CD4-positive, alpha-beta T cell treated with Interleukin-4 for 4 hours (primary cell): ENCODE data around the gene IGLL1.
"Not testable (repeated sequence)": the region's sequence is repeated elsewhere in the genome, so short reads cannot be mapped to it uniquely, and the experiment has no call there.

Experiments used
- DNase-seq: peaks from one replicate; pipeline ENCODE4 v3.0.0-alpha.2; 2020

Gene IGLL1

DNA sequence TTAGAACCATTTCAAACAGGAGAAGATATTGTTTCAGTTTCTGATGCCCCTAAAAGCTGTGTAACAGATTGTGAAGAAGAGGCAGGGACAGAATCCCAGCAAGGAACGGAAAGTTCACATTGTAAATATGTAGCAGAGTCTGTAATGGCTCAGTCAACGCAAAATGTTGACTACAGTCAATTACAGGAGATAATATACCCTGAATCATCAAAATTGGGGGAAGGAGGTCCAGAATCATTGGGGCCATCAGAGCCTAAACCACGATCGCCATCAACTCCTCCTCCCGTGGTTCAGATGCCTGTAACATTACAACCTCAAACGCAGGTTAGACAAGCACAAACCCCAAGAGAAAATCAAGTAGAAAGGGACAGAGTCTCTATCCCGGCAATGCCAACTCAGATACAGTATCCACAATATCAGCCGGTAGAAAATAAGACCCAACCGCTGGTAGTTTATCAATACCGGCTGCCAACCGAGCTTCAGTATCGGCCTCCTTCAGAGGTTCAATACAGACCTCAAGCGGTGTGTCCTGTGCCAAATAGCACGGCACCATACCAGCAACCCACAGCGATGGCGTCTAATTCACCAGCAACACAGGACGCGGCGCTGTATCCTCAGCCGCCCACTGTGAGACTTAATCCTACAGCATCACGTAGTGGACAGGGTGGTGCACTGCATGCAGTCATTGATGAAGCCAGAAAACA lies 40.8 kb downstream of the IGLL1 start:
- peak; percentile 79 for DNase-seq

- DNase-seq: not testable (repeated sequence)
Observed at GRCh38 chr22:23538696-23539030, 41.4 kb downstream of the IGLL1 start.

GRCh38 chr22:23537830-23538695 lies 42.0 kb downstream of the IGLL1 start:
- not testable (repeated sequence) for DNase-seq

- DNase-seq: no peak
Observed at GRCh38 chr22:23537416-23537815, 42.7 kb downstream of the IGLL1 start.

GRCh38 chr22:23536821-23537345 lies 43.2 kb downstream of the IGLL1 start:
- DNase-seq: no peak

- not testable (repeated sequence) for DNase-seq
Observed at GRCh38 chr22:23535790-23536661, 44.1 kb downstream of the IGLL1 start.

DNA sequence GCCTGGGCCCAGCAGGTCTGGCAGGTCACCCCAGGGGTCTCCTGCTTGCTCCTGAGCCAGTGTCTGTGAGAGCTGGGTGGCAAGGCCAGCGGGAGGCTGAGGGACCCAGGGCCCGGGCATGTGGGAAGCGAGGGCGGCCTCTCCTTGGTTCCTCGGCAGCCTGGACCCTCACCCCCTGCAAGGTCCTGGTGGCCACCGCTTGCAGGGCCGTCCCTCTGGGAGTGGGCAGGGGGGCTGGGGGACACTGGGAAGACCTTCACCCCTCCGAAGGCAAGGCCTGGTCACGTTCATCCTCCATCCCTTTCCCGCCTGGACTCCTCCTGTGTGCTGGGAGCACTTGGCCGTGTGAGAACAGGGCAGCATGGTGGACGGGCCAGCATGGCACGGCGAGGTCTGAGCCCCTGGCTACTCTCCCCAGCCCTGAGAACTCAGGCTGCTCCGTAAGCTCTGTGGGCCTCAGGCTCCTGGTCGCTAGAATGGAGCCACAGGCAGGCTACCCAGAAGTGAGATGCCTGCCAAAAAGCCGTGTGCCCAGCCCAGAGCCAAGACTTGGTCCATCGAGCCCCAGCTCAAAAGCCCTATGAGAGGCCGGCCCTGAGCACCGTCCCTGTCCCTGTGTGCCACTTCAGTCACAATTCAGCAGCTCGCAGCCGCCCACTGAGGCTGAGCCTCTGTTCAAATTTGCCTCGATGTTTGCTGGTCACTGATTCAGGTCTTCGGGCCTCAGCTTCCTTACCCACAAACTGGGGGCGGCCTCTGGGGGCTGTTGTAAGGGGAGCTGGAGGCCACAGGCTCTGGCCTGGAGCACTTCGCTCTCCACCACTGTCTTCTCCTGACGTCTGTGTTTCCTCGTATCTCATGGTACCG lies 45.0 kb downstream of the IGLL1 start:
- DNase-seq: no peak

DNA sequence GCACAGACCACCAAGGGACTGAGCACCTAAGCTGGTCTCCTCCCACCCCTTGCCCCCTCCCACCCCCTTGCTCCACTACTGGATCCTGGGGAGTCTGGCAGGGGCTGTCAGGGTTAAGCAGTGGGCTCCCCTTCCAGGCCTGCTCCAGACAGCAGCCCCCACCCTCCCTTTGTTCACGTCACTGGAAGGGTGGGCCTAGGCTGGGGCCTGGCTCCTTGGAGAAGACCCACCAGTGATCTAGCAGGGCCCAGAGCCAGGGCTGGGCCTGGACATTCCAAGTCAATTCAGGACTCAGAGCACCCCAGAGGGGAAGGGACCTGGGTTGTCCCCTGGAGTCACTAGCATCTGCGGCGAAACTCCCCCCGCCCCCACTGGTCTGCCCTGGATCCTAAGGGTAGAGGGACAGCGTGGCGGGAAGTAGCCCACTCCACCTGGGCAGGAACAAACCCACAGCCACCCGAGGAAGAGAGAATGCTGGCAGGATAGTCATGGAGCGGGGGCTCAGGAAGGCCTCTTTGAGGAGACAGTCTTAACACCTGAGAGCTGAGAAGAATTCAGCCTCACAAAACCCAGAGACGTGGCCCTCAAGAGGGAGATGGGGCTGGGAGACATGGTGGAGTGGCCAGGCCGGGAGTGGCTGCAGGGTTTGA lies 45.8 kb downstream of the IGLL1 start:
- no peak for DNase-seq

GRCh38 chr22:23533771-23534191 lies 46.3 kb downstream of the IGLL1 start:
- DNase-seq: no peak

- DNase-seq: no peak
Observed at GRCh38 chr22:23533328-23533762, 46.7 kb downstream of the IGLL1 start.

- DNase-seq: no peak
Observed at GRCh38 chr22:23532731-23533130, 47.4 kb downstream of the IGLL1 start.

DNA sequence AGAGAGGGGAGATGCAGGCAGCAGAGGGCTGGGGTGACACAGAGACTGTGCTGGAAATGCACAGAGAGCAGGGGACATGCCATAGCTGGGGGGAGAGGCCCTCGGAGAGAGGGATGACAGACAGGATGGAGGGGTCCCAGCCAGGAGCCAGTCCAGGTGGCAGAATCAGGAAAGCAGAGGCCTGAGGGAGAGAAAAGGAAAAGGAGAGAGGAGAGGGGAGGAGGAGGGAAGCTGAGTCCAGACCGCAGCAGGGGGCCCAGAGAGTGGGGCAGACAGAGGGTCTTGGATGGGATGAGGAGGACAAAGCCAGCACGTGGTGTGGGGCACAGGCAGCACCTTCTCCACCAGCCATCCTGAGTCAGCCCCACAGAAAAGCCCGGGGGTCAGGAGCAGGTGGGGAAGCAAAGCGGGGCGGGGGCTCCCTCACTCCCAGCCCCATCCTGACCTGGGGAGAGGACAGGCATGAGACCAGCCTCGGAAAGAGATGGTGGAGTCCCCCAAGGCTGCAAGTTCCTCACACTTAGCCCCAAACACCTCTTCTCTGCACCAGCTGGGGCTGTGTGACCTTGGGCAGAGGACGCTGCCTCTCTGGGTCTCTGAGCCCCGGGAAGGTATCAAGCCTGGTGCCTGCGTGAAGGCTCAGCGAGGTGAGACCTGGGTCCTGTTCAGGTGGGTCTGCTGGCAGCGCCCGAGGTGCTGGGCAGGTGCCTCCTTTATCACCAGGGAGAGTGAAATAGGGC lies 48.0 kb downstream of the IGLL1 start:
- no peak for DNase-seq

GRCh38 chr22:23531283-23531956 lies 48.7 kb downstream of the IGLL1 start:
- no peak for DNase-seq

DNA sequence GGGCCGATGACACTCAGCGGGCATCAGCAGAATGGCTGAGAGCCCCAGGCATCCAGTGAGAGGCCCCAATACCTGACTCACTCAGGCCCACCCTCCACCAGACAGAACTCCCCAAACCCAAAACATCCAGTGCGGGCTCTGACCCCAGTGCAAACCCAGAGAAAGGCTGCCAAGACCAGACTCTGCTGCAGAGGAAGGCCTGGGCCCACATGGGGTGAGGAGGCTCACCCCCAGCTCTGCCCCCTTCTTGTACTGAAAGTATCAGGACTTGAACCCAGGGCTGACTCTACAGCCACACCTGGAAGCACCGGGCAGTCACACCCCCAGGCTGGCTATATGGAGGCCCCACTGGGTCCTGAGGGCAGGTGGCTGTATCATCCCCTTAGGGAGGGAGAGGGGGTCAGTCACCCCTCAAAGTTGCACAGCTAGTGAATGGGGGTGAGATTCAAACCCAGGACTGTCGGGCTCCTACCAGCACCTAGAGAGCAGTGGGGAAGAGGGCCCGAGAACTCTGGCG lies 49.3 kb downstream of the IGLL1 start:
- DNase-seq: no peak

DNA sequence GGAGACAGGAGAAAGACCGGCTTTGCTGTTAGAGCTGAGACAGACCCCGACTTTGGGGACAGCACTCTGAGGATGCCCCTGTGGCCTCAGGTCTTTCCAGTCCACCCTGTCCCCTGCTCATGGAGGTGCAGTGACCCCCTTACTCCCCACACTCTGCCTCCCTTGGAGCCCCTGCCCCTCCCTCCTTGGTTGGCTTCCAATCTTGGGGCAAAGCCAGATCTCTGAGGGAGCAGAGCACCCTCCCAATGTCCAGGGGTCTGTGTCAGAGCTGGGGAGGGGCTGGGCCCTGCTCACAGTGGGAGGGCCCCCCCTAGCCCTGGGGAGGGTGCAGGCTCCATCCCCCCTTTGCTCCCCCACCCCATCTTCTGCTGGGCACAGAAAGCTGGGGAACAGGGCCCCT lies 50.0 kb downstream of the IGLL1 start:
- no peak for DNase-seq

DNA sequence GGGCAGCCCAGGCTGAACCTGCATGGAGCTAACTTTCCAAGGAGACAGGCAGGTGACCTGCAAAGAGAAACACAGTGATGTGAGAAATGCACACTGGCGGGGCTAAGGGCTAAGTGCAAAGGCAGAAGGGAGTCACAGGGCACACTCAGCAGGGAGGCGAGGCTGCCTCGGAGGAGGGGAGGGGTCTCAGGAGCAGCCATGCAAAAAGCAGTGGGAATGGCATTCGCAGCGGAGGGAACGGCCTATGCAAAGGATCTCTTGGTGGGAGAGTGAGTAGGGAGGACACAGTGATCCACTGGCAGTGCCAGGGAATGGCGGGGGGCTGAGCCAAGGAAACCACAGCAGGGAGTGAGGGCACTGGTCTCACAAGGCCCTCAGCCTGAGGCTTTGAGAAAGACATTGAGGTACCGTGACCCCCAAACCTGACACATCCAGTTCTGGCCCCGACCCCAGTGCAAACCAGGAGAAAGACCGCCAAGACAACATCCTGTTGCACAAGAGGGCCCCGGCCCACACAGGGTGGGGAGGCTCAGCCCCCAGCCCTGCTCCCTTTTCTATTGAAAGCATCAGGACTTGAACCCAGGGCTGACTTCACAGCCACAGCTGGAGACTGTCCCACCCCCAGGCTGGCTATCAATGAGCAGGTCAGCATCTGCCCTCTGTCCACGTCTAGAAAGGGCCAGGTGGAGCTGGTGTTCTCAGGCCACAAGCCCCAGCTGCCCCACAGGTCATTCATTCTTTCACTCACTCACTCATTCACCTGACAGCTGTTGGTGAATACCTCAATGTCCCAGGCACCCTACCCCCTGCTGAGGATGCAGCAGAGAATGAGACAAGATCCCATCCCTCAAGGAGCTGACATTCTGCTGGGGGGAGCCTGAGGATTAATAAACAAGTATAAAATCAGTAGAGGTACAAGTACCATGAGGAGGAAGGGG lies 50.7 kb downstream of the IGLL1 start:
- DNase-seq: no peak

DNA sequence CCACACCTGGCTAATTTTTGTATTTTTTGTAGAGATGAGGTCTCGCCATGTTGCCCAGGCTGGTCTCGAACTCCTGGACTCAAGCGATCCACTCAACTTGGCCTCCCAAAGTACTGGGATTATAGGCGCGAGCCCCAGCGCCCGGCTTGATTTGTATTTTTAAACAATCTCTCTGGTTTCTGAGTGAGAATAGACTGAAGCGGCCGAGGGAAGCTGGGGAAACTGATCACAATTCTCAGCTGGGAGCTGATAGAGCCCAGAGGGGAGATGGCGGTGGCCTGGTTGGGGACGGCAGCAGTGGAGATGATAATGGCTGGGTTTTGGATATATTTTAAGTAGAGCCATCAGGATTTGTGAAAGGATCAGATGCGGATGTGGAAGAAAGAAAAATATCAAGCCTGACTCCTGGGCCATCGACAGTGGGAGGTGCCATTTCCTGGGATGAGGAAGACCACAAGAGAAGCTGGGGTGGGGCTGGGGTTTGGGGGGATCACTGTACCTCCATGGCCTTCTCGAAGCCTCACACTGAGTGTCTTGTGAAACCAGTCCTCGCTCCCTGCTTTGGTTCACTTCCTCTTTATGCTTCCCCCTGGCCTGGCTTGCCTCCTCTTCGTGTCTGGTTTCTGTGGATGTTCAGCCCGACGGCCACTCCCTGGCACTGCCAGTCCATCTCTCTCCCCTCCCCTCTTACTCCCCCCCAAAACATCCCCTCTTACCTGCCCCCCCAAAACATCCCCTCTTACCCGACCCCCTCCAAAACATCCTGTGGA lies 51.9 kb downstream of the IGLL1 start:
- DNase-seq: no peak
